Body of pancreas (tissue), 4 donors: Measurements from ENCODE around the gene TYRO3.

Experiments
- POLR2A ChIP-seq, 3 donors: fragments of 450-650 bp; IDR thresholded peaks; one replicate each; pipeline ENCODE4 v1.6.1; 2016; ENCODE audit warnings: antibody characterized with exemption in 3 of 3, mild to moderate bottlenecking in 2 of 3
- TF ChIP-seq, protein P1 (sequence below), 7 experiments: fragments of 450-650 bp in 4 of 7; fragments of 200-600 bp in 3 of 7; sonication (generic) in 3 of 7; IDR thresholded peaks; one replicate each; pipeline ENCODE4 v1.5.1; 2016 to 2019; ENCODE audit warnings: antibody characterized with exemption in 7 of 7

GRCh38 chr15:41596972-41597371, 38.0 kb downstream of the TYRO3 start:
- TF ChIP-seq, protein P1, sequence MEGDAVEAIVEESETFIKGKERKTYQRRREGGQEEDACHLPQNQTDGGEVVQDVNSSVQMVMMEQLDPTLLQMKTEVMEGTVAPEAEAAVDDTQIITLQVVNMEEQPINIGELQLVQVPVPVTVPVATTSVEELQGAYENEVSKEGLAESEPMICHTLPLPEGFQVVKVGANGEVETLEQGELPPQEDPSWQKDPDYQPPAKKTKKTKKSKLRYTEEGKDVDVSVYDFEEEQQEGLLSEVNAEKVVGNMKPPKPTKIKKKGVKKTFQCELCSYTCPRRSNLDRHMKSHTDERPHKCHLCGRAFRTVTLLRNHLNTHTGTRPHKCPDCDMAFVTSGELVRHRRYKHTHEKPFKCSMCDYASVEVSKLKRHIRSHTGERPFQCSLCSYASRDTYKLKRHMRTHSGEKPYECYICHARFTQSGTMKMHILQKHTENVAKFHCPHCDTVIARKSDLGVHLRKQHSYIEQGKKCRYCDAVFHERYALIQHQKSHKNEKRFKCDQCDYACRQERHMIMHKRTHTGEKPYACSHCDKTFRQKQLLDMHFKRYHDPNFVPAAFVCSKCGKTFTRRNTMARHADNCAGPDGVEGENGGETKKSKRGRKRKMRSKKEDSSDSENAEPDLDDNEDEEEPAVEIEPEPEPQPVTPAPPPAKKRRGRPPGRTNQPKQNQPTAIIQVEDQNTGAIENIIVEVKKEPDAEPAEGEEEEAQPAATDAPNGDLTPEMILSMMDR (IDR thresholded peaks at IDR 0.05) = no peak
- no peak for TF ChIP-seq POLR2A (IDR thresholded peaks at IDR 0.05)
